ENCODE results near the gene SPEN.

DNA sequence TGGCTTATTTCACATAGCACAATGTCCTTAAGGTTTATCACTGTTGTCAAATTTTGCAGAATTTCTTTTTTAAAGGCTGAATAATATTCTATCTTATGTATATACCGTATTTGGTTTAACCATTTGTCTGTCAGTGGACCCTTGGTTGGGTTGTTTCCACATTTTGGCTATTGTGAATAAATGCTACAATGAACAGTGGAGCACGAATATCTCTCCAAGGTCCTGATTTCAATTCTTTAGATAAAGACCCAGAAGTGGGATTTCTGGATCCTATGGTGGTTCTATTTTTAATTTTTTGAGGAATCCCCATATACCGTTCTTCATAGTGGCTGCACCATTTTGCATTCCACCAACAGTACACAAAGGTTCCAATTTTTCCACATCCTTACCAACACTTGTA, 134.2 kb downstream of the SPEN start:
- no peak for TF ChIP-seq CTCF (IDR thresholded peaks at IDR 0.05; ENCODE audit: low read length)
- TF ChIP-seq EZH2 (IDR thresholded peaks at IDR 0.05; ENCODE audit: borderline replicate concordance, low read length), result no peak
